ENCODE data around the gene IL17RA.

- TF ChIP-seq CTCF (IDR thresholded peaks at IDR 0.05) (no peak), POLR2A (IDR thresholded peaks at IDR 0.05) (no peak), POLR2AphosphoS5 (IDR thresholded peaks at IDR 0.05) (no peak)
Measured at GRCh38 chr22:17083255-17083654, 1.5 kb upstream of the IL17RA start.
